ENCODE results near the gene TLDC2.
"Not testable (repeated sequence)": the region's sequence is repeated elsewhere in the genome, so short reads cannot be mapped to it uniquely, and the experiment has no call there.

TLDC2 gene

DNA sequence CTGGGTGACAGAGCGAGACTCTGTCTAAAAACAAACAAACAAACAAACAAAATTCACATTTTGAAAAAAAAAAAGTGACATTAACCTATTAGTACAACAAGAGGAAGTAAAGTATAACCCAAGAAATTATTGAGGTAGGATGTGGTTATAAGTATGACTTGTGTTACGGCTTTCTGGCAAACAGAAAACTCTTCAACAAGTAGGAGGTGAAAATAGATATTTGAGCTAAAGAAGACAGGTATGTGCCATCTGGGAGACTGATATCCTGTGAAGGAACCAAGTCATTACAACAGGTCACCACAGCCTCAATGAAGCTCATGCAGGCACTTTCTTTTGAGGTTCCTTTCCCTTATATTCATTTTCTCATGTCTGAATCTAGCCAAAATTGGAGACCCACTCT lies 28.8 kb downstream of the TLDC2 start:
- ChIA-PET POLR2A (no interaction called here), CTCF (no interaction called here)
- TF ChIP-seq L3MBTL2 (conservative IDR thresholded peaks at IDR 0.05) = no peak
- no peak for DNase-seq (ENCODE audit: extremely low spot score)

DNA sequence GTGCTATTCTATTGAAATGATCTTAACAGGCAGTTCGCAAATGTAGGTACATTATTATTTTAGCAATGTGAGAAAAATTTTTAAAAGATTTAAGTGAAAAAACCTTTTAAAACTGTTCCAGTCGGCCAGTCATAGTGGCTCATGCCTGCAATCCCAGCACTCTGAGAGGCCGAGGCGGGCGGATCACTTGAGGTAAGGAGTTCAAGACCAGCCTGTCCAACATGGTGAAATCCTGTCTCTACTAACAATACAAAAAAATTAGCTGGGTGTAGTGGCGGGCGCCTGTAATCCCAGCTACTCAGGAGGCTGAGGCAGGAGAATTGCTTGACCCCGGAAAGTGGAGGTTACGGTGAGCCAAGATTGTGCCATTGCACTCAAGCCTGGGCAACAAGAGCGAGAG lies 29.6 kb downstream of the TLDC2 start:
- DNase-seq (ENCODE audit: extremely low spot score); CTCF ChIA-PET; POLR2A ChIA-PET: not testable (repeated sequence)

DNA sequence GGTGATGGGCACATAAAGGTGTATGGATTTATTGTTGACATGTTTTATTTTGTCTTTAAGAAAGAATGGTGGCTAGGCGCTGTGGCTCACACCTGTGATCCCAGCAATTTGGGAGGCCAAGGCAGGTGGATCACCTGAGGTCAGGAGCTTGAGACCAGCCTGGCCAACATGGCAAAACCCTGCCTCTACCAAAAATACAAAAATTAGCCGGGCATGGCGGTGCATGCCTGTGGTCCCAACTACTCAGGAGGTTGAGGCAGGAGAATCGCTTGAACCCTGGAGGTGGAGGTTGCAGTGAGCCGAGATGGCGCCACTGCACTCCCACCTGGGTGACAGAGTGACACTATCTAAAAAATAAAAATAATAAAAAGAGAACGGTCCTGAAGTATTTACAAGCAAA lies 30.1 kb downstream of the TLDC2 start:
- POLR2A ChIA-PET = interaction anchor here (0.6 kb wide), 1 partner anchor 554 kb away, joined by 3 read pairs; no protein-coding TSS in a partner anchor
- DNase-seq (ENCODE audit: extremely low spot score); CTCF ChIA-PET: not testable (repeated sequence)

DNA sequence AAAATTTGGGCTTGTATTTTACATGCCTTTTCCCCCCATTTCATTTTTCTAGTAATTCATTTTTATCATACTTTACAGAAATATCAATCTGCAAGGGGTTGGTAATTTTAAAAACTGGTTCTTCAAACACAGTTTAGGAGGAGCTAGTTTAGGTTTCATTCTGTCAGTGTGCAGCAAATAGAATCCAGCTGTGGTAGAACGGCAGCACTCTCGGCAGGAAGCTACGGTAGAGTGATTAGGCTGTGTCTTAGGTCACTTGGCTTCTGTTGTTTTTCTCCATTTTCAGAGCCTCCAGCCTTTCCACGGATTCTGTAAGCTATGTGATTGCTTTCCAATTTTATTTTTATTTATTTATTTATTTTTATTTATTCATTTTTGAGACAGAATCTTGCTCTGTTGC lies 32.7 kb downstream of the TLDC2 start:
- no peak for TF ChIP-seq BHLHE40 (IDR thresholded peaks at IDR 0.05; ENCODE audit: borderline replicate concordance)
- TF ChIP-seq SP1 (IDR thresholded peaks at IDR 0.05) = no peak
- no peak for TF ChIP-seq FOXA1 (IDR thresholded peaks at IDR 0.05)
- no peak for TF ChIP-seq ELF4 (IDR thresholded peaks at IDR 0.05)
- no peak for TF ChIP-seq ARNT (IDR thresholded peaks at IDR 0.05)
- no peak for TF ChIP-seq NFRKB (IDR thresholded peaks at IDR 0.05)
- TF ChIP-seq CTBP1 (IDR thresholded peaks at IDR 0.05; ENCODE audit: borderline replicate concordance) = no peak
- TF ChIP-seq FOXK2 (IDR thresholded peaks at IDR 0.05) = no peak
- TF ChIP-seq L3MBTL2 (conservative IDR thresholded peaks at IDR 0.05) = no peak
- TF ChIP-seq LEF1 (IDR thresholded peaks at IDR 0.05; ENCODE audit: borderline replicate concordance) = no peak
- TF ChIP-seq, protein P1, sequence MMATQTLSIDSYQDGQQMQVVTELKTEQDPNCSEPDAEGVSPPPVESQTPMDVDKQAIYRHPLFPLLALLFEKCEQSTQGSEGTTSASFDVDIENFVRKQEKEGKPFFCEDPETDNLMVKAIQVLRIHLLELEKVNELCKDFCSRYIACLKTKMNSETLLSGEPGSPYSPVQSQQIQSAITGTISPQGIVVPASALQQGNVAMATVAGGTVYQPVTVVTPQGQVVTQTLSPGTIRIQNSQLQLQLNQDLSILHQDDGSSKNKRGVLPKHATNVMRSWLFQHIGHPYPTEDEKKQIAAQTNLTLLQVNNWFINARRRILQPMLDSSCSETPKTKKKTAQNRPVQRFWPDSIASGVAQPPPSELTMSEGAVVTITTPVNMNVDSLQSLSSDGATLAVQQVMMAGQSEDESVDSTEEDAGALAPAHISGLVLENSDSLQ (IDR thresholded peaks at IDR 0.05) = no peak
- TF ChIP-seq SUZ12 (IDR thresholded peaks at IDR 0.05) = no peak
- no peak for TF ChIP-seq FOXM1 (IDR thresholded peaks at IDR 0.05; ENCODE audit: borderline replicate concordance)
- no peak for TF ChIP-seq ZNF384 (IDR thresholded peaks at IDR 0.05)
- TF ChIP-seq TARDBP (IDR thresholded peaks at IDR 0.05) = no peak
- TF ChIP-seq HDGF (IDR thresholded peaks at IDR 0.05; ENCODE audit: borderline replicate concordance) = no peak
- POLR2A ChIA-PET = no interaction called here
- no peak for DNase-seq (ENCODE audit: extremely low spot score)
- CTCF ChIA-PET = no interaction called here

DNA sequence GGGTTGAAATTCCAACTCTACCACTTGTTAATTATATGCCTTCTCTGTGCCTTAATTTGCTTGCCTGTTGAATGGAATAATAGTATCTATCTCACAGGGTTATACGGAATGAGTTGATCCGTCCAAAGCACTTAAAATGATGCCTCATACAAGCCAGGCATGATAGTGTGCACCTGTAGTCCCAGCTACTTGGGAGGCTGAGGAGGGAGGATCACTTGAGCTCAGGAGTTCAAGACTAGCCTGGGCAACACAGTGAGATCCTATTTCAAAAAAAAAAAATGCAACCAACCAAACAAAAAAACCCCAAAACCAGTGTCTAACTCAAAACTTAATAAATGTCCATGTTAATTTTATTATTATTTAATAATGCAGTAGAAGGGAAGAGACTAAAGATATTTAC lies 40.3 kb downstream of the TLDC2 start:
- no peak for TF ChIP-seq NFRKB (IDR thresholded peaks at IDR 0.05)
- no peak for TF ChIP-seq ARNT (IDR thresholded peaks at IDR 0.05)
- TF ChIP-seq, protein P1 (IDR thresholded peaks at IDR 0.05) = no peak
- no peak for TF ChIP-seq SUZ12 (IDR thresholded peaks at IDR 0.05)
- no peak for TF ChIP-seq SP1 (IDR thresholded peaks at IDR 0.05)
- TF ChIP-seq ELF4 (IDR thresholded peaks at IDR 0.05) = no peak
- no peak for TF ChIP-seq FOXM1 (IDR thresholded peaks at IDR 0.05; ENCODE audit: borderline replicate concordance)
- no peak for TF ChIP-seq LEF1 (IDR thresholded peaks at IDR 0.05; ENCODE audit: borderline replicate concordance)
- no peak for TF ChIP-seq CTBP1 (IDR thresholded peaks at IDR 0.05; ENCODE audit: borderline replicate concordance)
- TF ChIP-seq L3MBTL2 (conservative IDR thresholded peaks at IDR 0.05) = no peak
- TF ChIP-seq HDGF (IDR thresholded peaks at IDR 0.05; ENCODE audit: borderline replicate concordance) = no peak
- DNase-seq (ENCODE audit: extremely low spot score) = no peak
- CTCF ChIA-PET = no interaction called here
- POLR2A ChIA-PET = no interaction called here

DNA sequence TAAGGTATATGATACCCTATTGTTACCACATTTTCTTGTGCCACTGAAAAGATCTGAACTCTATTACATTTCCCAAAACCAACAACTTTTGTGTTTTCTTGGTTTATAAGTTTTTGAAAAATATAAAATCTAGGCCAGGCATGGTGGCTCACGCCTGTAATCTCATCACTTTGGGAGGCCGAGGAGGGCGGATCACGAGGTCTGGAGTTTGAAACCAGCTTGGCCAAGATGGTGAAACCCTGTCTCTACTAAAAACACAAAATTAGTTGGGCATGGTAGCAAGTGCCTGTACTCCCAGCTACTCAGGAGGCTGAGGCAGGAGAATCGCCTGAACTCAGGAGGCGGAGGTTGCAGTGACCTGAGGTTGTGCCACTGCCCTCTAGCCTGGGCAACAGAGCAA lies 41.3 kb downstream of the TLDC2 start:
- no peak for TF ChIP-seq FOXA1 (IDR thresholded peaks at IDR 0.05)
- TF ChIP-seq LEF1 (IDR thresholded peaks at IDR 0.05; ENCODE audit: borderline replicate concordance) = no peak
- CTCF ChIA-PET = no interaction called here
- POLR2A ChIA-PET = no interaction called here
- DNase-seq (ENCODE audit: extremely low spot score) = no peak

DNA sequence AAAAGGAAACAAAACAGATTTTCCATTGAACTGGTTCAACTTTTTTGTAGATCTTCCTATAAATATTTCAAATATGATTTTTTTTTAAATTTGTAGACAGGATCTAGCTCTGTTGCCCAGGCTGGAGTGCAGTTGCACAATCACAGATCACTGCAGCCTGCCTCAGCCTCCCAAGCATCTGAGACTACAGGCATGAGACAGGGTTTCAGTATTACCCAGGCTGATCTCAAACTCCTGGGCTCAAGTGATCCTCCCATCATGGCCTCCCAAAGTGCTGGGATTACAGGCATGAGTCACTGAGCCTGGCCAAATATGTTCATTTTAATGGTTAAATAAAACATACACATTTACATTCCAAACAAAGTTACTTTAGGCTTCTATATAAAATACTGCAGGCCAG lies 42.0 kb downstream of the TLDC2 start:
- DNase-seq (ENCODE audit: extremely low spot score) = no peak
- ChIA-PET POLR2A (no interaction called here), CTCF (interaction anchor here (1.2 kb wide), 1 partner anchor 17 kb away, joined by 4 read pairs; no protein-coding TSS in a partner anchor)
- no peak for TF ChIP-seq FOXK2 (IDR thresholded peaks at IDR 0.05)
- no peak for TF ChIP-seq TARDBP (IDR thresholded peaks at IDR 0.05)
- TF ChIP-seq BHLHE40 (IDR thresholded peaks at IDR 0.05; ENCODE audit: borderline replicate concordance) = no peak
- no peak for TF ChIP-seq ZNF384 (IDR thresholded peaks at IDR 0.05)
- no peak for TF ChIP-seq L3MBTL2 (conservative IDR thresholded peaks at IDR 0.05)
- TF ChIP-seq HDGF (IDR thresholded peaks at IDR 0.05; ENCODE audit: borderline replicate concordance) = no peak
- TF ChIP-seq, protein P1 (IDR thresholded peaks at IDR 0.05) = no peak
- no peak for TF ChIP-seq SUZ12 (IDR thresholded peaks at IDR 0.05)
- no peak for TF ChIP-seq FOXA1 (IDR thresholded peaks at IDR 0.05)
- no peak for TF ChIP-seq FOXM1 (IDR thresholded peaks at IDR 0.05; ENCODE audit: borderline replicate concordance)
